GM18951 (cell line): Measurements from ENCODE around the gene KCNK10.
"Not testable (repeated sequence)": the region's sequence is repeated elsewhere in the genome, so short reads cannot be mapped to it uniquely, and the experiment has no call there.

Experiments
- POLR2A ChIP-seq: IDR thresholded peaks from 4 replicates; pipeline ENCODE4 v1.6.1; 2011; ENCODE audit warnings: mild to moderate bottlenecking; ENCODE audit not compliant: insufficient read length, insufficient read depth; ENCODE audit errors: extremely low read depth
- in situ Hi-C: fragments of 300-500 bp; cut with MboI; formaldehyde crosslinking; loops from one replicate; pipeline ENCODE4 v1.12.0; 2022; ENCODE audit warnings: low sequenced_read_pairs, mixed read lengths, inconsistent platforms; ENCODE audit not compliant: unreplicated experiment

KCNK10 gene

DNA sequence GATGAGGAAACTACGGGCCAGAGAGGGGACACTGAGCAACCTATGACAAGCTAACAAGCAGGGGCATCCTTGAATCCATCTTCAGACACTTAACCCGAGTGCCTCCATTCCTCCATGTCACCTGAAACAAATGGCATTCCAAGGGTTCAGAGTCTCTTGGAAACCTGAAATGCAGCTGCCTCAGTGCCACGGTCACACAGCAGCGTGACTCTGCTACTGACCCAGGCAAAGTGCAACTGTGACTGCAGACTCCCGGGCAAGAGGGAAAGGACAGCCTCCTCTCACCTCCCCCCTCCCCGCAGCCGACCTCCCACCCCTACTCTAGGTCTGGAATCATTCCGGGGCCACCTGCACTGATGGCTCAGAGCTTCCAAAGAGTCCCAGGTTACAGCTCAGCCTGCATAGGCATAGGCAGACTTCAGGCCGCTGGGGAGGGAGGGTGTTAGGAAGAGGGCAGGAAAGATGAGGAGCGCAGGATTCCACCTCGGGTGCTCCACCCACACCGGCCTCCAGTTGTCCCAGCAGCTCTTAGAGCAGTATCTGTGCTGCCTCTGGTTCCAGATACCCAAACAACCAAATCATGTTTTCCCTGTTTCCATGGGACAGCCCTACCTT, 53.2 kb downstream of the KCNK10 start:
- in situ Hi-C loops: no loop called here
- TF ChIP-seq POLR2A: no peak

DNA sequence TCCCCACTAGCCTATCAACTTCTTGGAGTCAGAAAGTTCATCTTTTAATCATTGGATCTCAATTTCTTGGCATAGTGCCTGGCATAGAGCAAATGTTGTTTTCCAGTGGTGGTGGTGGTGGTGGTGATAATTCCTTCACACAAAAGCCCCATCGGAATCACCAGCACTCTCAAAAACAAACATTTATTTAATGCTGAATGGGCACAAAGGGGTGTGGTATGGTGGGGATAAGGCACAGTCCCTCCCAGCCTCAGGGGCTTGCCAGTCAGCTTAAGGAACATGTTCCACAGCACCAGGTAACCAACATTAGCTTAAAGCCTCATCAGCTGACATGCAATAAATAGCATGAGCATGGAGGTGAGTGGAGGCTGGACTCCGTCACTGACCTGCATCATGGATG, 56.6 kb downstream of the KCNK10 start:
- no peak for TF ChIP-seq POLR2A
- in situ Hi-C loops: no loop called here

DNA sequence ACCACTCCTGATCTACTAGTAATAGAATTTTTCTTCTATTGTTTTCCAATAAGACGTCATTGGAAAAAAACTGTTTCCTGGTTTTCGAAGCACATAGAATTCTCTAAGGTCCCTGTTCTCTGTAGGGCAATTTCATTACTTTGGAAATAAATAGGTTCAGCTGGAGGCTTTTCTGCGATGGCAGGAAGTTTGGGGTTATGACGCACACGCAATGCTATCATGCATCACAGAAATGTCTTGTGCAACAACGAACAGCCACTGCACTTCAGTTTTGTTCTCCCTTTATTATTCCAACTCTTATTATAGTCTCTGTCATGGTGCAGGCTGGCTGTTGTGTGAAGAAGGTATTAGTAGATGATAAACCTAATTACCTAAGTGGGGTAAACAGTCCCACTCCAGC, 59.0 kb downstream of the KCNK10 start:
- in situ Hi-C loops: no loop called here
- TF ChIP-seq POLR2A: no peak

- in situ Hi-C loops: not testable (repeated sequence)
These were observed 61.8 kb downstream of the KCNK10 start for GRCh38 chr14:88261302-88261701.

- no peak for TF ChIP-seq POLR2A
- in situ Hi-C loops: no loop called here
These were observed 65.0 kb downstream of the KCNK10 start for GRCh38 chr14:88258021-88258420.

DNA sequence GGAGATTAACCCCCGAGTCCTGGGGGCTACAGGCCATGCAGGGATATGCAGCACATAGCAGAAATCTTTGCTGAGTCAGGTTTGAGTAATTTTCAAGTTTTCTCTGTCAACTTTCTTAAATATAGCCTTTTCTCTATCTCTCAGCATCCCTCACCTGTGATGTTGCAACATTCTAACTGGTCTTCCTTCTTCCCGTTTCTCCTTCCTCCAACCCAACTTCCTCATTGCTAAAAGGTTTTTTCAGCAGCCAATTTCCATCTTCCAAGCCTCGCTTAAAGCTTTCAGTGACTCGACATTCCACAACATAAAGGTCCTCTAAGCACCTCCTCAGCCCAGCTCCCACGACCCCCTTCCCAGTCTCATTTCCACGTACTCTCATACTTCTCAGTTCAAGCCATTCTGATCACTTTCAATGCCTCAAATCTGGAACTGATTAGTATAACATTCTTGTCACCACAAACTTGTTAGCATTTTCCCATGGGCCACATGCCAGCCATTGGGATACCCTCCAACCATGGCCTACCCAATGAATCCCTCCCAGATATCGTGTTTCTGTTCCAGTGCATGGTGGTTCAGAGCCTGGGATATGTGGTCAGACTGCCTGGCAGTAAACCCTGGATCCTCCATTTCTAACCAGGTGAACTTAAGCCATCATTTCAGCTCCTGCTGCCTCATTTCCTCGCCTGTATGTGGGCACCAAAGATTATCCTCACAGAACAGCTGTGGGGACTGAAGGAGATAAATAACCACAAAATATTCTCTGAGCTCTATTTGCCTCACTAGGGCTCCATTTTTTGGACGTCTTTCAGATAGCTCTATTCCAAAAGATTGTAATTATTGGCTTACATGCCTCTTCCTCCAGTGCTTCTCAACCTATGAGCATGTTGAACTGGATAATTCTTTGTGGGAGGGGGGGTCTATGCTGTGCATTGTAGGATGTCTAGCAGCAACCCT, 65.8 kb downstream of the KCNK10 start:
- in situ Hi-C loops: no loop called here
- TF ChIP-seq POLR2A: no peak

DNA sequence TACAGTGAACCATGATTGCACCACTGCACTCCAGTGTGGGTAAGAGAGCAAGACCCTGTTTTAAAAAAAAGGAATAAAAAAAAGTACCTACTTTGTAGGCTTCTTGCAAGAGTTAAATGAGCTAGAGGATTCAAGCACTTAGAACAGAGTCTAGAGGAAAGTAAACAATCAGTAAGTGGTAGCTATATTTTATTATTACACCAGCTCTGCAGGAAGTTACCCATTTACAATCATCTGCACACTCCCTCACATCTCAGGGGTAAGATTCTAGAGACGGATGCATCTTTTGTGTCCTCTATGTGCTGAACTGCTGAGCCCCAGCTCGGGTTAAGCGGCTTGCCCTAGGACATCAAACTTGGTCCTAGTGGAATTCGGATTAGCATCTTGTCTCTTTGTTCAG, 67.3 kb downstream of the KCNK10 start:
- in situ Hi-C loops: no loop called here
- no peak for TF ChIP-seq POLR2A

- no peak for TF ChIP-seq POLR2A
- in situ Hi-C loops: no loop called here
These were observed 67.9 kb downstream of the KCNK10 start for GRCh38 chr14:88255196-88255595.

GRCh38 chr14:88252498-88252897, 70.6 kb downstream of the KCNK10 start:
- in situ Hi-C loops: no loop called here
- no peak for TF ChIP-seq POLR2A

GRCh38 chr14:88251650-88252049, 71.4 kb downstream of the KCNK10 start:
- no peak for TF ChIP-seq POLR2A
- in situ Hi-C loops: no loop called here

- no peak for TF ChIP-seq POLR2A
- in situ Hi-C loops: no loop called here
These were observed 73.8 kb downstream of the KCNK10 start for GRCh38 chr14:88249266-88249665.

GRCh38 chr14:88248606-88249005, 74.5 kb downstream of the KCNK10 start:
- in situ Hi-C loops: no loop called here

DNA sequence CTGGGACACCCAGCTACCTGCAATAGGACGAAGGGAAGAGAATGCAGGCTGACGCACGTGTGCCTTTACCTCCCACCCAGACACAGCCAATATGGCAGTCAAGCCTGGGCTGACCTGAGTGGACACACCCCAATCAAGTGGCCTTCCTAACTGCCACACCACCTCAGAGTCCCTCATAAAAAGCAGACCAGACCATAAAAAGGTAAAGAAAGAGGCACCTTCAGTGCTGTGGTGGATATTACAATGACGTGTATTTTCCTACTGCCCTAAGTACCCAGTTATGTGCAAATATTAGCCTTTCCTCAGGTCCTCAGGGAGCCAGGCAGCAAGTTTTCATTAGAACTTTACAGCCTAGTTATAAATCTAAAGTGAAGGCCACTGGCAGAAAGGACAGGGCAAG, 75.8 kb downstream of the KCNK10 start:
- no peak for TF ChIP-seq POLR2A
- in situ Hi-C loops: no loop called here

More at GRCh38 chr14:88248606-88249005, 74.5 kb downstream of the KCNK10 start:
- no peak for TF ChIP-seq POLR2A

GRCh38 chr14:88245321-88245720, 77.7 kb downstream of the KCNK10 start:
- in situ Hi-C loops: no loop called here
- no peak for TF ChIP-seq POLR2A
